Activated CD8-positive, alpha-beta memory T cell treated with anti-CD3 and anti-CD28 coated beads, Interleukin-2, amount 50 U/mL, for 48 hours (primary cell): ENCODE results near the gene SRMS.
A peak's percentile ranks its signal among the peaks of the same experiment; 100 is the strongest.
"Not testable (repeated sequence)": the region's sequence is repeated elsewhere in the genome, so short reads cannot be mapped to it uniquely, and the experiment has no call there.

ENCODE experiments used
- DNase-seq: peaks from one replicate; pipeline ENCODE4 v3.0.0-alpha.2; 2020

The SRMS gene

GRCh38 chr20:63519668-63520503 is 27.7 kb downstream of the SRMS start:
- DNase-seq, result peak; percentile 81

GRCh38 chr20:63518946-63519667 is 28.4 kb downstream of the SRMS start:
- DNase-seq, result no peak

GRCh38 chr20:63518351-63518861 is 29.1 kb downstream of the SRMS start:
- DNase-seq, result no peak

GRCh38 chr20:63517376-63518309 is 29.9 kb downstream of the SRMS start:
- DNase-seq, result no peak

GRCh38 chr20:63514520-63514919 is 33.0 kb downstream of the SRMS start:
- DNase-seq, result not testable (repeated sequence)

GRCh38 chr20:63513207-63513606 is 34.3 kb downstream of the SRMS start:
- no peak for DNase-seq

- DNase-seq, result no peak
Observed at GRCh38 chr20:63509088-63509564, 38.4 kb downstream of the SRMS start.

- DNase-seq, result no peak
Observed at GRCh38 chr20:63508072-63508768, 39.3 kb downstream of the SRMS start.

GRCh38 chr20:63507083-63507743 is 40.3 kb downstream of the SRMS start:
- no peak for DNase-seq

GRCh38 chr20:63505723-63506122 is 41.8 kb downstream of the SRMS start:
- no peak for DNase-seq

GRCh38 chr20:63505281-63505680 is 42.3 kb downstream of the SRMS start:
- DNase-seq, result no peak

- DNase-seq, result no peak
Observed at GRCh38 chr20:63504642-63505041, 42.9 kb downstream of the SRMS start.

- DNase-seq, result no peak
Observed at GRCh38 chr20:63503524-63503923, 44.0 kb downstream of the SRMS start.

GRCh38 chr20:63502671-63503172 is 44.8 kb downstream of the SRMS start:
- no peak for DNase-seq

- no peak for DNase-seq
Observed at GRCh38 chr20:63501818-63502670, 45.5 kb downstream of the SRMS start.

GRCh38 chr20:63500902-63501817 is 46.4 kb downstream of the SRMS start:
- no peak for DNase-seq

GRCh38 chr20:63500151-63500901 is 47.2 kb downstream of the SRMS start:
- no peak for DNase-seq

GRCh38 chr20:63499338-63499969 is 48.1 kb downstream of the SRMS start:
- no peak for DNase-seq
